CD4-positive, alpha-beta T cell treated with Interleukin-15 for 4 hours (primary cell): ENCODE results near the gene ZNF300.
"Not testable (repeated sequence)": the region's sequence is repeated elsewhere in the genome, so short reads cannot be mapped to it uniquely, and the experiment has no call there.

ENCODE experiments used
- DNase-seq: peaks from one replicate; pipeline ENCODE4 v3.0.0-alpha.2; 2020; ENCODE audit warnings: low spot score

ZNF300 gene

DNA sequence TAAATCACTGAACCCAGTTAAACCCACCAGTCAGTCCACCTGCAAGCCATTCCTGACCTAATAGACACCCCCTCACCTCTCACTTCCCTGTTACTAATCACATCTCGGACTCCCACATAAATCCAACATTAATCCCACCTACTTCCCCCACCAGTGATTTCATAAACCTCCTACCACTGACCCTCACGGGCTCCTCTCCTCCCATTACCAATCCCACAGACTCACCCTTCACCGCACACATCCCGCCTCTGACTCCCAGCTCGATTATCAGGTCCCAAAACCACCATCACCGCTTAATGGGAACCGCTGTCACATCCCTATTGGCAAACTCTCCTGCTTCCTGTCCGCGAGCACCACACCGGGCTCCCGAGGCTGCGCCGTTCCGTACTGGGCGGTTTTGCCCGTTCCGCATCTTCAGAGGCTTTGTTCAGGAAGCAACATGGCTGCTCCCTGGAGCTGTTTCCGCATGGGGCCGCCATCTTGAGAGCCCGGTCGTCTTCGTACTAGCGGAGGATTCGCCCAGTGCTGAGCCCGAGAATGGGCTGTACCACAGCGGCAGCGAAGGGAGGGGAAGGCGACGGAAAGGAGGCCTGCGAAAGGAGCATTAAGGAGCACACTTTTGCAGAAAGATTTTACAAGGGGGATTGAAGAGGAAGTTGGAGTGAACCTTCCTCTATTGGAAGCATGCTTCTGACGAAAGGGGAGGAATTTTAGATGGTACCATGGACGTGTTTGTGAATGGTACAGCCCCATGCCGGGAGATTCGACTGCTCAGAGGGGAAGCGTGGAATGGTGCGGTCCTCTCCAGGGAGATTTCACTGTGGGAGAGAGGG lies at the start of gene ZNF300:
Gene ZNF300, minus strand, starts transcription at position 502 of the 833 bp plus-strand sequence. CDS start 1,825 bp downstream, outside the sequence.
- peak; percentile 23 for DNase-seq

DNA sequence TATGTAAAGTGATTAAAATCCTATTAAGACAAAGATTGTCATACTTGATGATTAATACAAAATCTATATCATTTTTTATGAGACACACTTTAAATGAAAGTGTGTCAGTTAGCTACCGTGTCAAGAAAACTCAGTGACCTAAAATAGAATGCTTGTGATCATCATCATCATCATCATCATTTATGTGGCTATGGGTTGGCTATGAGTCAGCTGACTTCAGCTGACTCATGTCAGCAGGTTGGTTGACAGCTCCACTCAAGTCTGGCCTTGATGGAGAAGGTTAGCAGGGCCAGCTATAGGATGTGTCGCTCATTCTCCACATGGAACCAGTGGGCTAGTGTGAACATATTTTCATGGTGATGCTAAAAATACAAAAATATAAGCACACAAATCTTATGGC lies 43.8 kb upstream of the ZNF300 start:
- no peak for DNase-seq

- DNase-seq, result no peak
These were observed 41.6 kb upstream of the ZNF300 start for GRCh38 chr5:150946351-150946905.

GRCh38 chr5:150945947-150946346 lies 41.2 kb upstream of the ZNF300 start:
- DNase-seq, result no peak

DNA sequence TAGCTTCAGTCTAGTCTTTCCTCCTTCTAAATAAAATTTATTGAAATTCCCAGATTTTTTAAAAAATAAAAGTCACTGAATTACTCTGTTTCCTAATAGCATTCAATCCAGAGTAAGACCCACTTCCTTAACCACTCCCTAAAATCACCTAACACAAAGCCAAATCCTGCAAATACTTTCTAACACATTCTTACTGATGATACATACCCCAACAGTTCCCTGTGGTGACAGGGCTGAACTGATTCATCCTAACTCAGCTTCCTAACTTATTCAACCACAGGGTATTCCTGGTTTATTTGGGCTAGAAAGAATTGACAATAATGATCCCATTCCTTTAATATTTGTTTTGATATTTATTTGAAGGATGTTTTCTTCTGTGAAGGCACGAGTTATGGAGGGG lies 40.7 kb upstream of the ZNF300 start:
- no peak for DNase-seq

GRCh38 chr5:150931368-150931965 lies 26.7 kb upstream of the ZNF300 start:
- no peak for DNase-seq

- DNase-seq, result no peak
These were observed 13.8 kb upstream of the ZNF300 start for GRCh38 chr5:150918613-150919012.

DNA sequence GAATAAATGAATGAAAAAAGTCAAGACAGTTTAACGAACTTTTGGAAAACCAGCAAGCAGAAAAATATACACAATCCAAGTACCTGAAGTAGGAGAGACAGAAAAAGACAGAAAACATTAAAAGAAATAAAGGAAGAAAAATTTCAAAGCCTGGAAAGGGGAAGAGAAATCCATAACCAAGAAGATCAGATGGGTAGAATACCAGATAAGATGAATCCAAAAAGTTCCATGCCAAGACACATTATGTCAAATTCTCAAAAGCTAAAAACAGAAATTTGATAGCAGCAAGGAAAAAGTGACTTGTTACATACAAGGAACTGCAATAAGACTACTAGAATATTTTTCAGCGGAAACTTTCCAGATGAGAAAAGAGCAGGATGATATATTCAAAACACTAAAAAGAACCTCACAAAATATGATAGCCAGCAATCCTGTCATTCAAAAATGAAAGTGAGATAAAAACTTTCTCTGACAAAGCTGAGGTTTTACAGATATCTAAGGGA lies 7.6 kb upstream of the ZNF300 start:
- DNase-seq, result no peak

DNA sequence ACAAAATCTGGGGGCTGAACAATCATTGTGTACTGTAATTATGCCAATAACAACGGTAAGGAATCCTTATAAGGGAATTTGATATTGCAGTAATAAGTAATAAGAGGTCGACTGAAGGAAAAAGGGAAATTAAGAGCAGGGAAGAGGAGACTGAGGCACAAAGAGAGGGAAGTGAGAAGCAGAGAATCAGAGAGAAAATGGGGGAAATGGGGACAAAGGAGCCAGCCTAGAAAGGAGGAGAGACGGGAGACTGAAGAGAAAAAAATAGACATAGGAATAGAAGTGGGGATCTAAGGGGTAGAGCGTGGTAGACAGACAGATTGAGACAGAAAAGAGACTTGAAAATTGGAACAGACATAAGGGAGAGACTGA lies 518 bp upstream of the ZNF300 start:
- DNase-seq, result no peak

DNA sequence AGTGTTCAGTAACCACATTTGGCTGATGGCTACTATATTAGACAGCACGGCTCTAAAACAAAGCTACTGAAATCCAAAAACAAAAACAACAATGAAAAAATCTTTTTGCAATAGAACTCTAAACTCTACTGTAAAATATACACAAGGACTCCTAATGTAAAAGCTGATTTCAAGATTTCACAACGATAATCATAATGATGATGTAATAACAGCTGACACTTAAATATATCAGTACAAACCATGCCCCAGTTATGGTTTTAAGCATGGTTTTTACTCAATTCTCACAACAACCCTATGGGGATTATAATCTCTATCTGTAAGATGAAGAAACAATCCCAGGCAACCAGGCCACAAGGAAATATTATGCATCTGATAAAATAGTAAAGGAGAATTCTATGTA lies 3.3 kb downstream of the ZNF300 start:
- no peak for DNase-seq

DNA sequence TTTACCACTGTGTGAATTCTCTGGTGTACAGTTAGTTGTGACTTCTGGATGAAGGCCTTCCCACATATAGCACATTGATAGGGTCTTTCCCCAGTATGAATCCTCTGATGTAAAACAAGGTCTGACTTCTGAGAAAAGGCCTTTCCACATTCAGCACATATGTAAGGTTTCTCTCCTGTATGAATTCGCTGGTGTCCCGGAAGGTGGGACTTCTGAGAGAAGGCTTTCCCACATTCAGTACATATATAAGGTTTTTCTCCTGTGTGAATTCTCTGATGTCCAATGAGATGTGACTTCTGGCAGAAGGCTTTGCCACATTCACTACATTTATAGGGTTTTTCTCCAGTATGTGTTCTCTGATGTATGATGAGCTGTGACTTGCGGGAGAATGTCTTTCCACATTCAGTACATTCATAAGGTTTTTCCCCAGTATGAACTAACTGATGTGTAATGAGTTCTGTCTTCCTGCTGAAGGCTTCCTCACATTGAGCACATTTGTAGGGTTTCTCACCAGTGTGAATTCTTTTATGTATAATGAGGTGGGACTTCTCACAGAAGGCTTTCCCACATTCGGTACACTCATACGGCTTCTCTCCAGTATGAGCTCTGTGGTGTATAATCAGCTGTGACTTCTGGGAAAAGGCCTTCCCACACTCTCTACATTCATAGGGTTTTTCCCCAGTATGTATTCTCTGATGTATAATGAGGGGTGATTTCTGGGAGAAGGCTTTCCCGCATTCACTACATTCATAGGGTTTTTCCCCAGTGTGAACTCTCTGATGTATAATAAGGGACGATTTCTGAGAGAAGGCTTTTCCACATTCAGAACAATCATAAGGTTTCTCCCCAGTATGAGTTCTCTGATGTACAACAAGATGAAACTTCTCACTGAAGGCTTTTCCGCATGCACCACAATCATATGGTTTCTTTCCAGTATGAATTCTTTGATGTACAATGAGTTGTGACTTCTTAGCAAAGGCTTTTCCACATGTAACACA lies 9.1 kb downstream of the ZNF300 start:
- DNase-seq, result no peak

GRCh38 chr5:150879358-150879757 lies 25.4 kb downstream of the ZNF300 start:
- no peak for DNase-seq

- no peak for DNase-seq
These were observed 42.7 kb downstream of the ZNF300 start for GRCh38 chr5:150862070-150862469.

DNA sequence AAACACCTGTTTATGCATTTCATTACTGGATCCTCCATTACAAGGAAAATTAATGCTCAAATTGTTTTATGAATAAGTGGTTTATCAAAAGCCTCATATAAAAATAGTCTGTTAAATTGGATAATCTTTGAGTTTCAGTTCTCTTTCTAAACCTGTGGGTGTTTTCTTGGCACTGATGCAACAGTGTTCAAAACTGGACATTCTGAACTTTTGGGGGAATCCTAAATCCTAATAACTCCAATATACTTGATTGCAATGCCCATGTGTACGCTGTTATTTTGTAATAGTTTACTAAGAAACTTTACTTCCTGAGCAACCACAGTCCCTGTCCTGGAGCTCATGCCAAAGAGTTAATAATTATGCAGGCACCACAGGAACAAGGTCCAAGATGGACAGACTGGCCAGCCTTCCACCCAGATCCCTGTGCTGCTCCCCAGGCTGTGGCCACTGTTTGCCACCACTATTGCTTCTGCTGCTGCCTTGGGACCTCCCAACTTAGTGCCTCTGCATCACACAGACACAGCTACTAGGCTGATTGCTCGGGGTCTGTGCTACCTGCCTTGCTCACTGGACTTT lies 44.4 kb downstream of the ZNF300 start:
- DNase-seq, result no peak

DNA sequence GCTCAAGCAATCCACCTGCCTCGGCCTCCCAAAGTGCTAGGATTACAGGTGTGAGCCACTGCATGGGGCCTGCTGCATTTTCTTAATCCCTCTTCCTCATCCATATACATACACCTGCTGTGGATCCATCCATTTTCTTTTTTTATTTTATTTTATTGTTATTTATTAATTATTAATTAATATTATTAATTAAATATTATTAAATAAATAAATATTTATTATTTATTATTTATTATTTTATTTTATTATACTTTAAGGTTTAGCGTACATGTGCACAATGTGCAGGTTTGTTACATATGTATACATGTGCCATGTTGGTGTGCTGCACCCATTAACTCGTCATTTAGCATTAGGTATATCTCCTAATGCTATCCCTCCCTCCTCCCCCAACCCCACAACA lies 48.1 kb downstream of the ZNF300 start:
- DNase-seq, result not testable (repeated sequence)

DNA sequence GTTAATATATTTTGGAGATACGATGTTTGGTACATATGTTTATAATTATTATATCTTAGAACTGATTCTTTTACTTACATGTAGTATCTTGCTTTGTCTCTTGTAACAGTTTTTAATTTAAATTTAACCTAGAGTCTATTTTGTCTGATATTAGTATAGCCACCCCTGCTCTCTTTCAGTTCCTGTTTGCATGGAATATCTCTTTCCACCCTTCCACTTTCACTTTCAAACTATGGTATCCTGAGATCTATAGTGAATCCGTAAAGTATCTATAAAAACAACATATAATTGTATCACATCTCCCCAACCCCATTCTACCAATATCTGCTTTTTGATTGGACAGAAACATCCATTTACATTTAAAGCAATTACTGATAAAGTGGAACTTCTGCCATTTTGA lies 51.2 kb downstream of the ZNF300 start:
- no peak for DNase-seq

GRCh38 chr5:150851039-150851438 lies 53.7 kb downstream of the ZNF300 start:
- no peak for DNase-seq

- no peak for DNase-seq
These were observed 56.5 kb downstream of the ZNF300 start for GRCh38 chr5:150848271-150848670.

GRCh38 chr5:150847334-150847695 lies 57.5 kb downstream of the ZNF300 start:
- DNase-seq, result no peak

GRCh38 chr5:150846654-150847333 lies 58.0 kb downstream of the ZNF300 start:
- peak; percentile 79 for DNase-seq

DNA sequence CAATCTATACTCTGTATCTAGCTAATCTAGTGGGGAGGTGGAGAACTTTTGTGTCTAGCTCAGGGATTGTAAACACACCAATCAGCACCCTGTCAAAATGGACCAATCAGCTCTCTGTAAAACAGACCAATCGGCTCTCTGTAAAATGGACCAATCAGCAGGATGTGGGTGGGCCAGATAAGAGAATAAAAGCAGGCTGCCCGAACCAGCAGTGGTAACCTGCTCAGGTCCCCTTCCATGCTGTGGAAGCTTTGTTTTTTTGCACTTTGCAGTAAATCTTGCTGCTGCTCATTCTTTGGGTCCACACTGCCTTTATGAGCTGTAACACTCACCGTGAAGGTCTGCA lies 58.5 kb downstream of the ZNF300 start, which contains the start of gene IRGM:
Gene IRGM, plus strand, starts transcription at position 214 of the 346 bp plus-strand sequence. CDS start 1,603 bp downstream, outside the sequence.
- DNase-seq, result peak; percentile 28
